ENCODE results near the gene YARS1.
A peak's percentile ranks its signal among the peaks of the same experiment; 100 is the strongest.

Gene YARS1

GRCh38 chr1:32817159-32817814, at the start of gene YARS1, which contains the start of gene S100PBP:
TSS of gene YARS1 (minus strand) at chr1:32817358. CDS start at chr1:32817244, 114 bp downstream.
TSS of gene S100PBP (plus strand) at chr1:32817653. CDS start at chr1:32826100, 8,447 bp downstream.
- peak; percentile 100 for DNase-seq

- no peak for DNase-seq
Measured at GRCh38 chr1:32865639-32866405, 48.7 kb upstream of the YARS1 start.

- no peak for DNase-seq
Measured at GRCh38 chr1:32864375-32865019, 47.3 kb upstream of the YARS1 start.

GRCh38 chr1:32863881-32864245, 46.7 kb upstream of the YARS1 start:
- no peak for DNase-seq

GRCh38 chr1:32863218-32863880, 46.2 kb upstream of the YARS1 start:
- DNase-seq, result no peak

- no peak for DNase-seq
Measured at GRCh38 chr1:32861904-32862695, 44.9 kb upstream of the YARS1 start.

GRCh38 chr1:32860566-32860965, 43.4 kb upstream of the YARS1 start:
- DNase-seq, result no peak

- no peak for DNase-seq
Measured at GRCh38 chr1:32859915-32860314, 42.8 kb upstream of the YARS1 start.

- DNase-seq, result no peak
Measured at GRCh38 chr1:32858791-32859190, 41.6 kb upstream of the YARS1 start.

- DNase-seq, result no peak
Measured at GRCh38 chr1:32858136-32858535, 41.0 kb upstream of the YARS1 start.

GRCh38 chr1:32855861-32856617, 38.9 kb upstream of the YARS1 start:
- no peak for DNase-seq

- no peak for DNase-seq
Measured at GRCh38 chr1:32848354-32849063, 31.4 kb upstream of the YARS1 start.

GRCh38 chr1:32831878-32832277, 14.7 kb upstream of the YARS1 start:
- no peak for DNase-seq

GRCh38 chr1:32830092-32830852, 13.1 kb upstream of the YARS1 start:
- DNase-seq, result no peak

- no peak for DNase-seq
Measured at GRCh38 chr1:32828341-32828740, 11.2 kb upstream of the YARS1 start.

- DNase-seq, result no peak
Measured at GRCh38 chr1:32825181-32825580, 8.0 kb upstream of the YARS1 start.

GRCh38 chr1:32818804-32819541, 1.8 kb upstream of the YARS1 start:
- no peak for DNase-seq

GRCh38 chr1:32817815-32818786, 943 bp upstream of the YARS1 start:
- peak; percentile 45 for DNase-seq
